ENCODE data around the gene KDM6B.
A peak's percentile ranks its signal among the peaks of the same experiment; 100 is the strongest.

The KDM6B gene

GRCh38 chr17:7841915-7842379, 7.9 kb downstream of the KDM6B start (continued):
- TF ChIP-seq ZNF645 (tag by site-specific recombination; IDR thresholded peaks at IDR 0.05) (no peak), KLF16 (tag by site-specific recombination; IDR thresholded peaks at IDR 0.05) (peak; percentile 8; the same call in 1 of the 2 replicates), KLF9 (tag by site-specific recombination; IDR thresholded peaks at IDR 0.05; ENCODE audit: low read depth) (peak; percentile 78), ZNF416 (tag by site-specific recombination; IDR thresholded peaks at IDR 0.05) (no peak), ZNF776 (tag by site-specific recombination; IDR thresholded peaks at IDR 0.05; ENCODE audit: borderline replicate concordance) (no peak), YY2 (tag by site-specific recombination; IDR thresholded peaks at IDR 0.05) (no peak), ZNF549 (tag by site-specific recombination; IDR thresholded peaks at IDR 0.05) (no peak), OVOL3 (tag by site-specific recombination; IDR thresholded peaks at IDR 0.05) (no peak), WT1 (tag by site-specific recombination; IDR thresholded peaks at IDR 0.05) (peak; percentile 61; the same call in 1 of the 2 replicates), ZNF146 (tag by site-specific recombination; IDR thresholded peaks at IDR 0.05) (peak; percentile 2; the same call in 1 of the 2 replicates), ZNF692 (tag by site-specific recombination; IDR thresholded peaks at IDR 0.05) (0 out of 2 replicates have a peak, but pooled peaks have one; percentile 9), ZNF391 (tag by site-specific recombination; IDR thresholded peaks at IDR 0.05; ENCODE audit: borderline replicate concordance, low read depth) (no peak), ZFP37 (tag by site-specific recombination; IDR thresholded peaks at IDR 0.05) (no peak), ZNF654 (tag by site-specific recombination; IDR thresholded peaks at IDR 0.05; ENCODE audit: low read depth) (no peak), RBAK (tag by site-specific recombination; IDR thresholded peaks at IDR 0.05) (no peak), ZNF558 (tag by site-specific recombination; IDR thresholded peaks at IDR 0.05) (no peak), ZNF777 (tag by site-specific recombination; IDR thresholded peaks at IDR 0.05; ENCODE audit: borderline replicate concordance) (no peak), ZSCAN5A (tag by site-specific recombination; IDR thresholded peaks at IDR 0.05) (no peak), ZNF488 (tag by site-specific recombination; IDR thresholded peaks at IDR 0.05) (no peak), ZXDB (tag by site-specific recombination; IDR thresholded peaks at IDR 0.05) (peak; percentile 60), PRDM10 (tag by site-specific recombination; IDR thresholded peaks at IDR 0.05) (peak; percentile 77), ZBTB26 (tag by site-specific recombination; optimal IDR thresholded peaks at IDR 0.05) (peak; percentile 86), ZNF626 (tag by site-specific recombination; IDR thresholded peaks at IDR 0.05) (no peak), ZSCAN18 (tag by site-specific recombination; IDR thresholded peaks at IDR 0.05) (no peak), ZNF174 (tag by site-specific recombination; IDR thresholded peaks at IDR 0.05) (no peak), KLF10 (tag by site-specific recombination; IDR thresholded peaks at IDR 0.05) (peak; percentile 85), ZNF791 (tag by site-specific recombination; IDR thresholded peaks at IDR 0.05) (no peak), ZNF792 (tag by site-specific recombination; IDR thresholded peaks at IDR 0.05) (no peak), ZNF670 (tag by site-specific recombination; IDR thresholded peaks at IDR 0.05; ENCODE audit: low read depth) (no peak)
